Smooth muscle cell of the umbilical artery (primary cell): ENCODE results near the gene PLA2G12B. TPM values are rescaled to one million over a fixed set of nuclear protein-coding genes. Genes with fewer than 3 reads are reported as not detected.

ENCODE experiments used
- total RNA-seq: library from RNA; depleted of rRNA; stranded (reverse); fragments of >200 nt; gene quantifications from 2 replicates; pipeline ENCODE4 v1.2.3, GENCODE V29; 2014

The PLA2G12B gene
- total RNA-seq, result not detected in 2 replicates

GRCh38 chr10:72954596-72955554 is at the start of gene PLA2G12B:
Gene PLA2G12B, minus strand, starts transcription at chr10:72954806. Its CDS starts 121 bp downstream, at chr10:72954685.

GRCh38 chr10:72893136-72893798 is 61.3 kb downstream of the PLA2G12B start, which contains the start of gene OIT3:
Gene OIT3, plus strand, starts transcription at chr10:72893739. Its CDS starts 60 bp downstream, at chr10:72893799.

Other genes starting within 250 kb of the PLA2G12B start
- gene OIT3, start 61.1 kb downstream of the PLA2G12B start, total RNA-seq, result under 0.01 and 0.09 TPM in 2 replicates
- gene P4HA1, start 142.1 kb upstream of the PLA2G12B start, total RNA-seq, result 977 and 1,438 TPM in 2 replicates
- gene NUDT13, start 155.6 kb upstream of the PLA2G12B start, total RNA-seq, result 0.30 and 1.1 TPM in 2 replicates
- 24.1 and 30.6 TPM in 2 replicates for gene ECD, start 213.2 kb upstream of the PLA2G12B start, total RNA-seq
- gene FAM149B1, start 213.3 kb upstream of the PLA2G12B start, total RNA-seq, result 32.4 and 38.0 TPM in 2 replicates